A673 (cell line): ENCODE data around the gene IL1RAPL2. TPM values are rescaled to one million over a fixed set of nuclear protein-coding genes. Genes with fewer than 3 reads are reported as not detected.

Source experiments
- BruUV-seq: library from RNA; stranded (reverse); fragments of 400-500 nt; replicated peaks from 2 replicates; lab custom pipeline; 2021; lab: Mats Ljungman, UMichigan
- CTCF ChIA-PET: fragments of 300-600 bp; sonication (Branson Sonifier 250); formaldehyde crosslinking; loops from one replicate; lab custom pipeline; 2022; ENCODE audit warnings: antibody characterized with exemption; lab: Charles Lee
- POLR2A ChIA-PET: fragments of 300-600 bp; sonication (Branson Sonifier 250); formaldehyde crosslinking; loops from one replicate; lab custom pipeline; 2022; ENCODE audit warnings: antibody characterized with exemption; ENCODE audit not compliant: low non-redundant PET; lab: Charles Lee
- DNase-seq: peaks from one replicate; pipeline ENCODE4 v3.0.0-alpha.2; 2015; ENCODE audit warnings: low spot score
- H3K27ac ChIP-seq: fragments of 200-600 bp; sonication (generic); 2 replicates; pipeline ENCODE4 v1.5.1; 2016; ENCODE audit warnings: mixed run types, low read depth, mild to moderate bottlenecking, mixed read lengths, antibody characterized with exemption, low read length; ENCODE audit not compliant: poor library complexity, severe bottlenecking
- H3K27me3 ChIP-seq: fragments of 200-600 bp; sonication (generic); replicated peaks from 2 replicates; pipeline ENCODE4 v1.6.1; 2017; ENCODE audit warnings: mixed run types, low read depth, mild to moderate bottlenecking, mixed read lengths, antibody characterized with exemption, low read length; ENCODE audit not compliant: insufficient read depth, poor library complexity
- H3K36me3 ChIP-seq: fragments of 200-600 bp; sonication (generic); 2 replicates; pipeline ENCODE4 v1.6.1; 2016; ENCODE audit warnings: mixed run types, mild to moderate bottlenecking, mixed read lengths, antibody characterized with exemption, low read length; ENCODE audit not compliant: insufficient read depth, poor library complexity, severe bottlenecking
- H3K4me1 ChIP-seq: fragments of 200-600 bp; sonication (generic); 2 replicates; pipeline ENCODE4 v1.6.1; 2017; ENCODE audit warnings: mixed run types, mild to moderate bottlenecking, mixed read lengths, antibody characterized with exemption, low read length; ENCODE audit not compliant: insufficient read depth, poor library complexity, severe bottlenecking
- H3K4me3 ChIP-seq: fragments of 200-600 bp; sonication (generic); 2 replicates; pipeline ENCODE4 v1.5.1; 2016; ENCODE audit warnings: low read depth, mixed run types, mild to moderate bottlenecking, mixed read lengths, low read length; ENCODE audit not compliant: poor library complexity, severe bottlenecking
- H3K9me3 ChIP-seq: fragments of 200-600 bp; sonication (generic); 2 replicates; pipeline ENCODE4 v1.6.1; 2016; ENCODE audit warnings: mixed run types, low read depth, mild to moderate bottlenecking, mixed read lengths, antibody characterized with exemption, low read length; ENCODE audit not compliant: poor library complexity, severe bottlenecking
- EZH2 ChIP-seq: fragments of 200-600 bp; sonication (generic); IDR thresholded peaks from 2 replicates; pipeline ENCODE4 v1.6.1; 2017; ENCODE audit warnings: borderline replicate concordance, low read depth, mild to moderate bottlenecking, mixed read lengths, antibody characterized with exemption, low read length; ENCODE audit not compliant: poor library complexity, severe bottlenecking
- intact Hi-C: fragments of 100-400 bp; cut with micrococcal nuclease; formaldehyde crosslinking; loops from one replicate; pipeline ENCODE4 v1.10.0; 2022; ENCODE audit not compliant: unreplicated experiment
- total RNA-seq: library from RNA; stranded (reverse); gene quantifications from 2 replicates; pipeline ENCODE4 v1.2.3, GENCODE V29; 2021
- TF ChIP-seq, protein P1 (sequence below): fragments of 300-800, 200-600 bp; sonication (generic); conservative IDR thresholded peaks from 2 replicates; pipeline ENCODE4 v1.5.1; 2017; ENCODE audit warnings: low read depth, mild to moderate bottlenecking, antibody characterized with exemption, low read length, moderate library complexity, mixed read lengths

Gene IL1RAPL2
- total RNA-seq, 1 experiment from 2014 or later, result not detected

DNA sequence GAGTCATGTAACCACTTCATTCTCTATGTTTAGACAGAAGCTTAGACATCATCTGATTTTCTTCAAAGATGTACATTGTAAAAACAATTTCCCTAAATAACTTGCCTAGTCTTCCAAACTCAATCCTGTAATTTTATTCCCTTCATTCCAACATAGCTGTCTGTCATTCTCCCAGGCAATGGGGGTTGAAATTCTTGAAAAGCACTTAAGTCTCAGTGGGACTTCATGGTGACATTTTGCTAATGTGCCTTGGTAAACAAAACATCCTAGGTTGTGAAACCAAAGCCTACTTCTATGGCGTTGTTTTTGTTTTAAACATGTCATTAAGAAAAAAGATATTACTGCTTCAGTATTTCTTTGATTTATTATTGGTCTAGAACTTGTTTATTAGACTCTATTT, 1134.3 kb downstream of the IL1RAPL2 start:
- DNase-seq, result no peak
- intact Hi-C loops, result no loop called here
- H3K27me3 ChIP-seq, result no peaks in the 10 kb centered on the region
- BruUV-seq, result no TSS peak
- H3K9me3 ChIP-seq, result no peaks in the 10 kb centered on the region
- H3K27ac ChIP-seq, result no peak overlapping the region
- TF ChIP-seq EZH2, result no peak
- TF ChIP-seq, protein P1, sequence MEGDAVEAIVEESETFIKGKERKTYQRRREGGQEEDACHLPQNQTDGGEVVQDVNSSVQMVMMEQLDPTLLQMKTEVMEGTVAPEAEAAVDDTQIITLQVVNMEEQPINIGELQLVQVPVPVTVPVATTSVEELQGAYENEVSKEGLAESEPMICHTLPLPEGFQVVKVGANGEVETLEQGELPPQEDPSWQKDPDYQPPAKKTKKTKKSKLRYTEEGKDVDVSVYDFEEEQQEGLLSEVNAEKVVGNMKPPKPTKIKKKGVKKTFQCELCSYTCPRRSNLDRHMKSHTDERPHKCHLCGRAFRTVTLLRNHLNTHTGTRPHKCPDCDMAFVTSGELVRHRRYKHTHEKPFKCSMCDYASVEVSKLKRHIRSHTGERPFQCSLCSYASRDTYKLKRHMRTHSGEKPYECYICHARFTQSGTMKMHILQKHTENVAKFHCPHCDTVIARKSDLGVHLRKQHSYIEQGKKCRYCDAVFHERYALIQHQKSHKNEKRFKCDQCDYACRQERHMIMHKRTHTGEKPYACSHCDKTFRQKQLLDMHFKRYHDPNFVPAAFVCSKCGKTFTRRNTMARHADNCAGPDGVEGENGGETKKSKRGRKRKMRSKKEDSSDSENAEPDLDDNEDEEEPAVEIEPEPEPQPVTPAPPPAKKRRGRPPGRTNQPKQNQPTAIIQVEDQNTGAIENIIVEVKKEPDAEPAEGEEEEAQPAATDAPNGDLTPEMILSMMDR, result no peak
- ChIA-PET CTCF (no interaction called here), POLR2A (no interaction called here)
- no peaks in the 10 kb centered on the region for H3K4me1 ChIP-seq
- no peaks in the 10 kb centered on the region for H3K36me3 ChIP-seq
- H3K4me3 ChIP-seq, result no peak overlapping the region

DNA sequence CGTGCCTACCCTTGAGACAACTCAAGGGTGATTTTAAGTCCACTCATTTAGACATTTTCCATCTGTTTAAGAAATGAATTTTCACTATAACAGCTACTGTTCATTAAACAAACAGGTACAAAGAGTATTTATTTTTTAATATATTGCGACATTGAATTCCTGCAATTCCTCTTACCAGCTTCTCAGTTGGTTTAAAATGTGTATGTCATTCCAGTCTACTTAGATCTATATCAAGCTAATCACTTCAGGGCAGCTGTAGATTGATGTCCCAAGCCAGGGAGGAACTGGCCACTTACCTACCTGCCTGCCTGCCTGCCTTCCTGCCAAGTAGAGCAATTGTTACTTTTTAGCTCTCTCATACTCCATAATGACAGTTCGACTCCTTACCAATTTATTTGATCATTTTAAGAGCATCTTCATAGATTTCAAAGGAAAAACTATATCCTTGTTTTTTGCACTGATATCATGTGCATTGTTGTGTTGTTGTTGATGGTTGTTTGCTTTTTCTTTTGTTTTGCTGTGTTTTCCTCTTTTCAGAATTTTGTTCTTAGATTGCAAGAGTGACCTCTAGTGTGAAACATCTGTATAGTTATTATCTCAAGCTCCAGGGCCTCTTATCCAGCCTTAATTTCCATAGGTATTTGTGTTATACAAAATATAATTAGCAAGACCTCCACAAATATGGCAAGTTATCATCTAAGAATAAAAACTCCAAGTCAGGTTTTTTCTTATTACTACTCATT, 1135.5 kb downstream of the IL1RAPL2 start:
- intact Hi-C loops, result no loop called here
- Histone ChIP-seq H3K4me3 (no peak overlapping the region), H3K9me3 (no peaks in the 10 kb centered on the region), H3K36me3 (no peaks in the 10 kb centered on the region), H3K27ac (no peak overlapping the region), H3K4me1 (no peaks in the 10 kb centered on the region), H3K27me3 (no peaks in the 10 kb centered on the region)
- CTCF ChIA-PET, result no interaction called here
- TF ChIP-seq, protein P1, result 0 out of 2 replicates have a peak, but pooled peaks have one; percentile 21
- no peak for TF ChIP-seq EZH2
- no peak for DNase-seq
- POLR2A ChIA-PET, result no interaction called here
- BruUV-seq, result no TSS peak

DNA sequence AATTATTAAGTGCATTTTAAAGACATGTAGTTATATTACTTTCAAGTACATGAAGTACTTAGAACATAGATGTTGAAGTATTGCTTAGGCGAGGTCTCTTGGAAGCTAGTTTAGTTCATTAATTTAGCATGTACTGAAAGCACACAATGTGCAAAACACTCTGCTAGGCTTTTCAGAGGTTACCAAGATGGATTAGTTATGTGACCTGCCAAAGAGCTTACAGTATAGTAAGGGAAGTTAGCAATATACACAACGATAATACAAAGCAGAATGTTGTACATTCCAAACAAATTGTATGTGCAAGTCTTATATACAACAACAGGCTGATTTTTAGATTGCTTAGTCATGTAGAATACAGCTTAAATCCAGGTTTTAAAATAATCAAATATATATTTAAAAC, 1137.9 kb downstream of the IL1RAPL2 start:
- intact Hi-C loops, result no loop called here
- Histone ChIP-seq H3K36me3 (no peaks in the 10 kb centered on the region), H3K4me1 (no peaks in the 10 kb centered on the region), H3K27ac (no peak overlapping the region), H3K4me3 (no peak overlapping the region), H3K27me3 (no peaks in the 10 kb centered on the region), H3K9me3 (no peaks in the 10 kb centered on the region)
- no TSS peak for BruUV-seq
- no peak for DNase-seq
- no peak for TF ChIP-seq EZH2
- TF ChIP-seq, protein P1, result no peak
- POLR2A ChIA-PET, result no interaction called here
- CTCF ChIA-PET, result no interaction called here
